ENCODE results near the gene SPEM2.

SPEM2 gene

DNA sequence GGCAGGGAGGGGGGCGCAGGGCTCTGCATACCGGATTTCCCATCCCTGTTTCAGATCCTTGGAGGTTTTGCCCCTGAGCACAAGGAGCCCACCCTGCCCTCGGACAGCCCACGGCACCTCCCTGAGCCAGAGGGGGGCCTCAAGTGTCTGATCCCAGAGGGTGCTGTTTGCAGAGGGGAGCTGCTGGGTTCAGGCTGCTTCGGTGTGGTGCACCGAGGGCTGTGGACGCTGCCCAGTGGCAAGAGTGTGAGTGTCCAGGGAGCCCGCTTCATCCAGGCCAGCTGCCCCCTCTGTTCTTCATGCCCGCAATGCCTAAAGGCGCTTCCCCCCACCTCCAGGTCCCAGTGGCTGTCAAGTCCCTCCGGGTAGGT, 42.1 kb upstream of the SPEM2 start:
- no peaks in the 10 kb centered on the region; the same call in 1 of the 2 replicates for H3K27me3 ChIP-seq (replicated peaks; ENCODE audit: control insufficient read depth, insufficient read depth, low read length)
- DNase-seq (ENCODE audit: extremely low read depth, insufficient read length), result no peak
- TF ChIP-seq, protein P1, sequence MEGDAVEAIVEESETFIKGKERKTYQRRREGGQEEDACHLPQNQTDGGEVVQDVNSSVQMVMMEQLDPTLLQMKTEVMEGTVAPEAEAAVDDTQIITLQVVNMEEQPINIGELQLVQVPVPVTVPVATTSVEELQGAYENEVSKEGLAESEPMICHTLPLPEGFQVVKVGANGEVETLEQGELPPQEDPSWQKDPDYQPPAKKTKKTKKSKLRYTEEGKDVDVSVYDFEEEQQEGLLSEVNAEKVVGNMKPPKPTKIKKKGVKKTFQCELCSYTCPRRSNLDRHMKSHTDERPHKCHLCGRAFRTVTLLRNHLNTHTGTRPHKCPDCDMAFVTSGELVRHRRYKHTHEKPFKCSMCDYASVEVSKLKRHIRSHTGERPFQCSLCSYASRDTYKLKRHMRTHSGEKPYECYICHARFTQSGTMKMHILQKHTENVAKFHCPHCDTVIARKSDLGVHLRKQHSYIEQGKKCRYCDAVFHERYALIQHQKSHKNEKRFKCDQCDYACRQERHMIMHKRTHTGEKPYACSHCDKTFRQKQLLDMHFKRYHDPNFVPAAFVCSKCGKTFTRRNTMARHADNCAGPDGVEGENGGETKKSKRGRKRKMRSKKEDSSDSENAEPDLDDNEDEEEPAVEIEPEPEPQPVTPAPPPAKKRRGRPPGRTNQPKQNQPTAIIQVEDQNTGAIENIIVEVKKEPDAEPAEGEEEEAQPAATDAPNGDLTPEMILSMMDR (IDR thresholded peaks at IDR 0.05; ENCODE audit: insufficient read depth, low read length, poor library complexity, severe bottlenecking), result no peak
- H3K36me3 ChIP-seq (ENCODE audit: control insufficient read depth, insufficient read depth, low read length), result no peaks in the 10 kb centered on the region; the same call in 1 of the 2 replicates
- no peak overlapping the region; the same call in 1 of the 2 replicates for H3K4me3 ChIP-seq (replicated peaks; ENCODE audit: low read depth, low read length)

GRCh38 chr17:7383742-7384488, 41.5 kb upstream of the SPEM2 start:
- TF ChIP-seq, protein P1 (IDR thresholded peaks at IDR 0.05; ENCODE audit: insufficient read depth, low read length, poor library complexity, severe bottlenecking), result no peak
- Histone ChIP-seq H3K36me3 (ENCODE audit: control insufficient read depth, insufficient read depth, low read length) (peaks cover 2% of the 10 kb centered on the region; the same call in 1 of the 2 replicates), H3K4me3 (replicated peaks; ENCODE audit: low read depth, low read length) (peak overlapping the region; percentile 64), H3K27me3 (replicated peaks; ENCODE audit: control insufficient read depth, insufficient read depth, low read length) (no peaks in the 10 kb centered on the region; the same call in 1 of the 2 replicates)
- DNase-seq (ENCODE audit: extremely low read depth, insufficient read length), result peak; percentile 82

- TF ChIP-seq, protein P1 (IDR thresholded peaks at IDR 0.05; ENCODE audit: insufficient read depth, low read length, poor library complexity, severe bottlenecking), result no peak
- peak overlapping the region; percentile 64 for H3K4me3 ChIP-seq (replicated peaks; ENCODE audit: low read depth, low read length)
- H3K27me3 ChIP-seq (replicated peaks; ENCODE audit: control insufficient read depth, insufficient read depth, low read length), result no peaks in the 10 kb centered on the region; the same call in 1 of the 2 replicates
- DNase-seq (ENCODE audit: extremely low read depth, insufficient read length), result no peak
- peaks cover 5% of the 10 kb centered on the region; the same call in 1 of the 2 replicates for H3K36me3 ChIP-seq (ENCODE audit: control insufficient read depth, insufficient read depth, low read length)
These were observed 40.8 kb upstream of the SPEM2 start for GRCh38 chr17:7384489-7385081.

- TF ChIP-seq, protein P1 (IDR thresholded peaks at IDR 0.05; ENCODE audit: insufficient read depth, low read length, poor library complexity, severe bottlenecking), result no peak
- Histone ChIP-seq H3K36me3 (ENCODE audit: control insufficient read depth, insufficient read depth, low read length) (peaks cover 14% of the 10 kb centered on the region), H3K27me3 (replicated peaks; ENCODE audit: control insufficient read depth, insufficient read depth, low read length) (no peaks in the 10 kb centered on the region), H3K4me3 (replicated peaks; ENCODE audit: low read depth, low read length) (no peak overlapping the region)
- no peak for DNase-seq (ENCODE audit: extremely low read depth, insufficient read length)
These were observed 36.6 kb upstream of the SPEM2 start for GRCh38 chr17:7388856-7389255.

DNA sequence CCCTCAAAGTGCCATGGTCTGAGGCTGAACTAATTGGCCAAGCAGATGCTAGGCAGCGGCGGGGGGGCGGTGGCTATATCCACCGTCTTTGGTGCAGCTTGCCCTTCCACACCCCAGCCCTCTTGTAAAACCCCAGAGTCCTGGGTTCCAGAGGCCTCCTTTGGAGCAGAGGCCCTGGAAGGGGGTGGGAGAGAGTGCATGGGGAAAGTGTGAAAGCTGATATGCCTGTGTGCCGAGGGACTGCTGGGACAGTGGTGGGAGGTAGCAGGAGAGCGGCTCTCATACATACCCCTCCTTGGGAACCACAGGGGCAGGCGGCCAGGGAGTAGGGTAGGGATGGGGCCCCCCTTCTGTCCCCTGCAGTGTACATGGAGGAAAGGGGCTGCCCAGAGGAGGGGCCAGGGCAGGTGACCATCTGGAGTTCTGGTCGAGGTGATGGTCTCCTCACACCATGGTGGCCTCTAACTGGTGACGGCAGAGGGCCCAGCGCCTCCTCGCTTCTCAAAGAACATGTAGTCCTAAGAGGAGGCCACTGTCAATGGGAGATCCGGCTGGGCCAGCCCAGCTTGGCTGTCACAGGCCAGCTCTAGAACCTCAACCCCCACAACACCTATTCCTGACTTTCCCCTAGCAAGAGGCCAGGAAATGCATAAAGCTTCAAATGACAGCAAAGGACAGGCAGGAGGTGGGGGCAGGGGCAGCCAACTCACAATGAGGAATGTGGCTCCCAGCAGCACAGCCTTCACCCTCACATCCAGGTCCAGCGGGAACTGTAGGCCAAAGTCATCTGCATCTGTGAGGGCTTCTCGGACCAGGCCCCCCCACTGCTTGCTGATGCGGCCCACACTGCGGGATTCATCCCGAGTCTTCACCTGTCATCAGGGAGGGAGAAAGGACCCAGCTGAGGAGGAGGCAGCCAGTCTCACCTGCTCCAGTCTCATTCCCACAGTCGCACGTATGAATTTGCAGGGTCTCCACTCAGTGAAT, 35.2 kb upstream of the SPEM2 start:
- no peaks in the 10 kb centered on the region for H3K27me3 ChIP-seq (replicated peaks; ENCODE audit: control insufficient read depth, insufficient read depth, low read length)
- no peak overlapping the region for H3K4me3 ChIP-seq (replicated peaks; ENCODE audit: low read depth, low read length)
- DNase-seq (ENCODE audit: extremely low read depth, insufficient read length), result no peak
- peaks cover 14% of the 10 kb centered on the region for H3K36me3 ChIP-seq (ENCODE audit: control insufficient read depth, insufficient read depth, low read length)
- TF ChIP-seq, protein P1 (IDR thresholded peaks at IDR 0.05; ENCODE audit: insufficient read depth, low read length, poor library complexity, severe bottlenecking), result no peak
